Transverse colon (tissue), 4 donors: ENCODE data around the gene STRA6.

Experiments
- EP300 ChIP-seq: sonication (generic); formaldehyde crosslinking; IDR thresholded peaks from one replicate; pipeline ENCODE4 v1.6.1; 2017; ENCODE audit warnings: antibody characterized with exemption, low read depth
- POLR2A ChIP-seq: fragments of 450-650 bp; IDR thresholded peaks from one replicate; pipeline ENCODE4 v1.6.1; 2016; ENCODE audit warnings: antibody characterized with exemption, mild to moderate bottlenecking, moderate library complexity
- POLR2AphosphoS5 ChIP-seq, 3 donors: sonication (generic); formaldehyde crosslinking; IDR thresholded peaks; one replicate each; pipeline ENCODE4 v1.6.1; 2016; ENCODE audit warnings: antibody characterized with exemption in 3 of 3
- TF ChIP-seq, protein P1 (sequence below), 5 experiments: fragments of 200-600 bp in 3 of 5; fragments of 450-650 bp in 2 of 5; sonication (generic) in 3 of 5; IDR thresholded peaks; 1 replicate in 2 of 5; 2 replicates in 3 of 5; pipeline ENCODE4 v1.5.1; 2016 to 2017; ENCODE audit warnings: antibody characterized with exemption in 5 of 5, inconsistent platforms in 3 of 5, mild to moderate bottlenecking in 2 of 5, moderate library complexity in 1 of 5

GRCh38 chr15:74170875-74171578 lies 31.6 kb downstream of the STRA6 start:
- TF ChIP-seq, protein P1, sequence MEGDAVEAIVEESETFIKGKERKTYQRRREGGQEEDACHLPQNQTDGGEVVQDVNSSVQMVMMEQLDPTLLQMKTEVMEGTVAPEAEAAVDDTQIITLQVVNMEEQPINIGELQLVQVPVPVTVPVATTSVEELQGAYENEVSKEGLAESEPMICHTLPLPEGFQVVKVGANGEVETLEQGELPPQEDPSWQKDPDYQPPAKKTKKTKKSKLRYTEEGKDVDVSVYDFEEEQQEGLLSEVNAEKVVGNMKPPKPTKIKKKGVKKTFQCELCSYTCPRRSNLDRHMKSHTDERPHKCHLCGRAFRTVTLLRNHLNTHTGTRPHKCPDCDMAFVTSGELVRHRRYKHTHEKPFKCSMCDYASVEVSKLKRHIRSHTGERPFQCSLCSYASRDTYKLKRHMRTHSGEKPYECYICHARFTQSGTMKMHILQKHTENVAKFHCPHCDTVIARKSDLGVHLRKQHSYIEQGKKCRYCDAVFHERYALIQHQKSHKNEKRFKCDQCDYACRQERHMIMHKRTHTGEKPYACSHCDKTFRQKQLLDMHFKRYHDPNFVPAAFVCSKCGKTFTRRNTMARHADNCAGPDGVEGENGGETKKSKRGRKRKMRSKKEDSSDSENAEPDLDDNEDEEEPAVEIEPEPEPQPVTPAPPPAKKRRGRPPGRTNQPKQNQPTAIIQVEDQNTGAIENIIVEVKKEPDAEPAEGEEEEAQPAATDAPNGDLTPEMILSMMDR (IDR thresholded peaks at IDR 0.05), result no peak
- TF ChIP-seq POLR2AphosphoS5 (IDR thresholded peaks at IDR 0.05), result no peak
- no peak for TF ChIP-seq EP300
- TF ChIP-seq POLR2A, result no peak
